IPS DF 19.7 (cell line): ENCODE measurements around the gene ENAM.

Experiments
- DNase-seq: peaks from one replicate; pipeline ENCODE4 v3.0.0-alpha.2; 2013; ENCODE audit warnings: low read depth, low spot score

Gene ENAM, protein sequence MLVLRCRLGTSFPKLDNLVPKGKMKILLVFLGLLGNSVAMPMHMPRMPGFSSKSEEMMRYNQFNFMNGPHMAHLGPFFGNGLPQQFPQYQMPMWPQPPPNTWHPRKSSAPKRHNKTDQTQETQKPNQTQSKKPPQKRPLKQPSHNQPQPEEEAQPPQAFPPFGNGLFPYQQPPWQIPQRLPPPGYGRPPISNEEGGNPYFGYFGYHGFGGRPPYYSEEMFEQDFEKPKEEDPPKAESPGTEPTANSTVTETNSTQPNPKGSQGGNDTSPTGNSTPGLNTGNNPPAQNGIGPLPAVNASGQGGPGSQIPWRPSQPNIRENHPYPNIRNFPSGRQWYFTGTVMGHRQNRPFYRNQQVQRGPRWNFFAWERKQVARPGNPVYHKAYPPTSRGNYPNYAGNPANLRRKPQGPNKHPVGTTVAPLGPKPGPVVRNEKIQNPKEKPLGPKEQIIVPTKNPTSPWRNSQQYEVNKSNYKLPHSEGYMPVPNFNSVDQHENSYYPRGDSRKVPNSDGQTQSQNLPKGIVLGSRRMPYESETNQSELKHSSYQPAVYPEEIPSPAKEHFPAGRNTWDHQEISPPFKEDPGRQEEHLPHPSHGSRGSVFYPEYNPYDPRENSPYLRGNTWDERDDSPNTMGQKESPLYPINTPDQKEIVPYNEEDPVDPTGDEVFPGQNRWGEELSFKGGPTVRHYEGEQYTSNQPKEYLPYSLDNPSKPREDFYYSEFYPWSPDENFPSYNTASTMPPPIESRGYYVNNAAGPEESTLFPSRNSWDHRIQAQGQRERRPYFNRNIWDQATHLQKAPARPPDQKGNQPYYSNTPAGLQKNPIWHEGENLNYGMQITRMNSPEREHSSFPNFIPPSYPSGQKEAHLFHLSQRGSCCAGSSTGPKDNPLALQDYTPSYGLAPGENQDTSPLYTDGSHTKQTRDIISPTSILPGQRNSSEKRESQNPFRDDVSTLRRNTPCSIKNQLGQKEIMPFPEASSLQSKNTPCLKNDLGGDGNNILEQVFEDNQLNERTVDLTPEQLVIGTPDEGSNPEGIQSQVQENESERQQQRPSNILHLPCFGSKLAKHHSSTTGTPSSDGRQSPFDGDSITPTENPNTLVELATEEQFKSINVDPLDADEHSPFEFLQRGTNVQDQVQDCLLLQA

DNA sequence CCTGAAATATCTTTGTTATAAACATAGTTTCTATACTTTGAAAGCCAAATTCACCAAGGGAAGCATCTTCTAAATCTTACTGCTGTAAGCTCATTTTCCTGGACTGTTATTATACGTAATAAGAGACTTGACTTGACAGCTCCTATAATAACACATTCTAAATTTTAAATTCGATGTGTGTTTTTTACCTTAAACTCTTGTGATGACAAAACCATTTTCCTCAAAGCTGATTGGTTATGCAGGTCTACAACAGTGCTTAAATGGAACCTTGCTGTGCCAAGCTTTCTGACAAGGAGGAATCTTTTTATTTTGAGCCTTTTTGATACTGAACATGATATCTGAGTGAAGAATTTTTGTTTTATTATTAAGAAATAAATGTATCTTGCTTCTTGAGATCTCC lies at the start of gene ENAM:
Gene ENAM, plus strand, starts transcription at position 301 of the 400 bp plus-strand sequence. CDS start 757 bp downstream, outside the sequence.
- no peak for DNase-seq

DNA sequence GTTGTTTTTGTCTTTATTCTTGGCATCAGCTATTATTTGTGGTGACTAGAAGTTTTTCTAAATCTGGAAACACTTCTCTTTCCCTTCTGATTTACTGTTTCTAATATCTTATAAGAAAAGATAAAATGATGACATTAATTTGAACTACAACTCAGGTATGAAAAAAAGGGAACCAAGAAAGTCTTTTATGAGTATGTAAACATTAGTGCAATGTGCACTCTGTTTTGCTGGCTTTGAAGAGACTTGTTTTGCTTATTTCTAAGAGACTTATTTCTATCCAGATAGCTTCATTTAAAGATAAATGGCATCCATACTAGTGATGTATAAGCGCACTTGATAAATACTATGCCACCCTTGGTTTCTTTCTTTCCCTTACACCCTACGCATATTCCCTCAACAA lies 46.6 kb upstream of the ENAM start:
- no peak for DNase-seq

DNA sequence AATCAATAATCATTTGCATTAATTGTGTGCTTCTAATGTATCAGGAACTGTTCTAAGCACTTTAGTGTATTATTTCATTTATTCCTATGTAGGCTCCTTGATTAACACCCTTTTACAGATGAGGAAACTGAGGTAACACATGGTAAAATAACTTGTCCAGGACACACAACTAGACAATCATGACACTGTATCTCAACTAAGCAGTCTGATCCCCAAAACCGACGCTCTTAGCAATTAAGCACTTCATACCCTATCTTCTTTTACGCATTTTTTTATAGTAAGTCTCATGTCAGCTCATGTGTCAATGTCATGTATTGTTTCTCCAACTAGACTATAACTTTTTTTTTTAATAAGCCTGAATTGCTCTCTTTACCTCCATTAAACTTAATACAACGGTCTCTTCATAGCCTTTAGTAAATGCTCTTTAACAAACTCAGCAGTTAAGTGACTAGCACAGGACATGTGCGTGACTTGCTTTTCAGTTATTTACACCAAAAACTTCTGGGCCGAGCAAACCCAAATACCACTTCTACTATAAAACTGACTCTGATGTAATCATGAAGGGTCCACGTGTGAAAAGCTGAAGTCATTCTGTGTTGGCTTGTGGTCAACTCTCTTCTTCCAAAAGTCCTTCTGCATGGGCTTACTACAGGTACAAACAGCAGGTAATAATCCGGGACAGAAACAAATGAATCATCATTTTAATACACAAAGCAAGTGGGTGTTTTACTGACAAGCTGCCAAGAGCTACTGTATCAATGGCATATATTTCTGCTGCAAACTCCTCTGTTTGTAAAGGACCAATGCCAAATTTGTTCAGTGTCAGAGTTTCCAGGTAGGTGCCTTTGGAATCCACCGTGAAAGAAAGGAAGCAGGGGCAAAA lies 44.4 kb upstream of the ENAM start:
- DNase-seq: no peak

DNA sequence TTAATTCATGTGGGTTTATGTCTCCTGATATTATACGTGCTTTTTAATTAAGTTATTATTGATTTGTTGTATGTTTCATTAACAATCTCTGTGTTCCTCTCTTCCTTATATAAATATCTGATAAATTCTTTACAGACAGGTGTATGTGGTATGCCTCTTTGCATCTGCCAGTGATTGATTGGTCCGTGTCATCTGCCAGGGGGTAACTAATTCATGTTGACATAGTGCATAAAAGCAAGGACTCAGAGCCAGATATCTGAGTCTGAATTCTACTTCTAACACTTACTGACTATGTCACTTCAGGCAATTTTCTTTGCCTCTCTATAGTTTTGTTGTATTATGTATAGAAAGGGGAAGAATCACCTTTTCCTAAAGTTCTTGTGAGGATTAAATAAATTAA lies 41.7 kb upstream of the ENAM start:
- DNase-seq: no peak

DNA sequence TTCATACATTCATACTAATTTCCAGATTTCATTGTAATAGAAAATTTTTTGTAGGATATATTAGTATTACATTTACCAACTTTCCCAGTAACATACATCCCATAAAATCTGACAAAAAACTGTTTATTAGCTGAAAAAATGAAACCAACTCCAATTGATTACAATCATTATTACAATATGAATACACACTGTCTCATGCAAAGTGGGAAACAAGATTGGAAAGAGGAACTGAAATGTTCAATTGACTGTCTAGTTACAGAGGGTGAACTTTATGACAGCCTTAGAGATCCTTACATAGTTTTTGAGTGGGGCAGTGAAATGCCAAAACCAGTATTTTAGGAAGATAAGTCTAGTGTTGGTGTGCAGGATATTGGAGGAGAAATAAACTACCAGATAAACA lies 38.8 kb upstream of the ENAM start:
- no peak for DNase-seq

DNA sequence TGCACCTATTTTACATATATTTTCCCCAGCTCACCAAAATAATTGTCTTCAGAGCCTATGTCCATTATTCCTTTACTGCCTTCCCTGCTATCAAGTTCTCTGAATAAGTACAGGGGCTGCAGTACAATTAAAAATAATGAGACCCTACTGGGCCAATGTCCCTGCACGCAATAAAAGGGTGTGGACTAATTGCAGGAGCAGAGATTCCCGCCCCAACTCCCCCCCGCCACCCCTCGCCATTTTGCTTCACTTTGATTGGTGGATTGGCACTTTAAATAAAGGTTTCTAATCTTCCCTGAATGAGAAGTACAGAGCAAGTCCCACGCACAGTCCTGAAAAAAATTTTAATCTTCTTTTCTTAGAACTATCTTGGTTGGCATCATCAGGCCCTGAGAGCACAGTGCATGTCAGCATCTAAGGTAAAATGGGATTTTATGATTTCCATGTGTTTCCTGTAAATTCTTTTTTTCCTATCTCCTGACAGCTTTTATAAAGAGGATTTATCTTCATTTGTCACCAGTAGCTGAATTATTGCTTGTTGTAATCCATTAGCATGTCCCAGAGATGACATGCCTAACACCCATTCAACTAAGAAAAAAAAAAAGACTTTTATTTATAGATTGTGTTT lies 36.5 kb upstream of the ENAM start, which contains the start of gene AMBN:
Gene AMBN, plus strand, starts transcription at position 302 of the 628 bp plus-strand sequence. Its CDS starts 103 bp downstream, at position 405.
- DNase-seq: no peak

DNA sequence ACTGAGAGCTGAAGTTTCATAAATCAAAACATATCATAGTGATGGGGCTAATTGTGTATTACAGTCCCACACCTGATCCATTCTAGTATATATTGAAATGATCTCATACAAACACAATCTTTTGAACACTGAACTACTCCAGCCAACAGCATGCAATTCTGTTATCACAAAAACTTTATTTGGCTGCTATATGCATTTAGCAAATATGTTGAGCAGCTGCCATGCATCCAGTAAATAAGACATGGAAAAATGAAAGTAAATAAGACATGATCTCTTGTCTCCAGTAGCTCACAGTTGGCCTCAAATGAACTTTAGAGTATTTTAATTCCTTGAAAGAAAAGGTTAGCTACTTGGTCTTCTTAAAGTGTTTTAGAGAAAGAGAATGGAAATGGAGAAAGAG lies 34.3 kb upstream of the ENAM start:
- no peak for DNase-seq

DNA sequence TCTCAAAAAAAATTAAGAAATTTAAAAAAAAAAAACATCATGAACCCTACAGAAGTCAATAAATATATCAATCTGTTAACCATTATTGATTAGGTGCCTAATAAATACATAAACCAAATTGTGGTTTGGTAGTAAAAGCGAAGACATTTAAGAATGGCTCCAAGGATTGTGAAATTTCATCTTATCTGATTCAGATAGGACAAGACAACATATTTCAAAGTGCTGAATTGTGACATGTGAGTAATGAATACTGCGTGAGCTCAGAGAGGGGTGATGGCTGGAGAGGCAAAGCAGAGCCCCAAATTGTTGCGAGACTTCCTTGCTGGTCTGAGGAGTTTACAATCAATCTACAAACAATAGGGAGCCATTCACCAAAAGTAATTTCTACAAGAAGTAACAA lies 28.2 kb upstream of the ENAM start:
- no peak for DNase-seq

DNA sequence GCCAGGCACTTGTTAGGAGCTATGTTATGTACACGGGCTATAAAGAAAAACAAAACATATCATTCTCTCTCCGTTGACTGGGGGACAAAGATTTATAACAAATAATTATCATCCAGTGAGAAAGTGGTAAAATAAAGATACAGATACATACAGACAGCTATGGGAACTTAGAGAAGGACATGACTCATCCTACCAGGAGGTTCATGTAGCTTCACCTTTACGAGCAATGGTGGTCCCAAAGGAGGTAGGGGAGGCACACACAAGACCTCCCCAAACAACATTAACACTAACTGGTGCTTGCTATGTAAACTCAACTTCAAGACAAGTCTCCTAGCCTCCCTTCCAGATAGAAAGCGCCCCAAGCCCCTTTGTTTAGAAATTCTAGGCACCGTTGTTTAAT lies 27.6 kb upstream of the ENAM start:
- no peak for DNase-seq

DNA sequence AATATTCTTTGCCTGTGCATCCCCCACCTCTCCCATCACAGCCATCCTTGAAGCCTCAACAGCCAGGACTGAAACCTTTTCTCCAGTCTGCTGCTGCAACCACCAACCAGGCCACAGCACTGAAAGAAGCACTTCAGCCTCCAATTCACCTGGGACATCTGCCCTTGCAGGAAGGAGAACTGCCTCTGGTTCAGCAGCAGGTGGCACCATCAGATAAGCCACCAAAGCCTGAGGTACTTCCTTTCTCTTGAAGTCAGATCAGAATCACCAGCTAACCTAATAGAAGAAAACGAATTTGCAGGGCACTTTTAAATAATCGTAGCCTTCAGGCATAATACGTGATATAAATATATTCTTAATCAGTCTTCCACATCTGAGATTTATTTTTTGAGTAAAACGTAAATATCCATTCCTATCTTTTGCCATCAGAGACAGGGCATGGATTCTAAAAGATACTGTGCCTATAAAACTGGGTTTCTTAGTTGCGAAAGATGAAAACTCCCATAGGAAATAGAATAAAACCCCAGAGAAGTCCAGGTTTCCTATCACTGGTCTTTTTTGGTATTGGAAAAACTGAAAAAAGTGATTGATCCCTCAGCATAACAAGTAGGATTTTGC lies 27.0 kb upstream of the ENAM start:
- peak; percentile 71 for DNase-seq

DNA sequence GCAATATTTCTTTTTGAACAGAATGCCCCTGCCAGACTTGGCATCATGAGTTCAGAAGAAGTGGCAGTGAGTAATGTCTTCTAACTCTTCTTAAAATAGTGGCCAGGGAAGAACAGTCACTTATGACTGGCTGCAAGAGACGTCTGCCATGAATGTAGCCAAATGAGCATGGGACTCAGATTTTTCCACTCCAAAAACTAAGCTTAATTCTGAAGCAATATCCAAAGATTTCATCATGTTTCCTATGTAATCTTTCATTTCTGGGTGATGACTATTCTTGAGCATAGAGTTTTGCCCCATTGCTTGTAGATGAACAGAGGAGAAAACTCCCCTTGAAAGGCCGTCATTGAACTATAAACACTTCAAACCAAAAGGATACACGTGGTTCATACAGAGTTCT lies 24.7 kb upstream of the ENAM start:
- DNase-seq: no peak

DNA sequence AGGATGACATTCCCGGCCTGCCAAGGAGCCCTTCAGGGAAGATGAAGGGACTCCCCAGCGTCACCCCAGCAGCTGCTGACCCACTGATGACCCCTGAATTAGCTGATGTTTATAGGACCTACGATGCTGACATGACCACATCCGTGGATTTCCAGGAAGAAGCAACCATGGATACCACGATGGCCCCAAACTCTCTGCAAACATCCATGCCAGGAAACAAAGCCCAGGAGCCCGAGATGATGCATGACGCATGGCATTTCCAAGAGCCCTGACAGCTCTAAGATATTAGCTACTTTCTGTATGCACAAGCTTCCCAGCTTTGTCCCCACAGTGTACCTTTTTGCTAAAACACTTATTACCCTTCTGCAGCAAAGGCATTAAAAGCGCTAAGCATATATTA lies 22.1 kb upstream of the ENAM start:
- DNase-seq: no peak

DNA sequence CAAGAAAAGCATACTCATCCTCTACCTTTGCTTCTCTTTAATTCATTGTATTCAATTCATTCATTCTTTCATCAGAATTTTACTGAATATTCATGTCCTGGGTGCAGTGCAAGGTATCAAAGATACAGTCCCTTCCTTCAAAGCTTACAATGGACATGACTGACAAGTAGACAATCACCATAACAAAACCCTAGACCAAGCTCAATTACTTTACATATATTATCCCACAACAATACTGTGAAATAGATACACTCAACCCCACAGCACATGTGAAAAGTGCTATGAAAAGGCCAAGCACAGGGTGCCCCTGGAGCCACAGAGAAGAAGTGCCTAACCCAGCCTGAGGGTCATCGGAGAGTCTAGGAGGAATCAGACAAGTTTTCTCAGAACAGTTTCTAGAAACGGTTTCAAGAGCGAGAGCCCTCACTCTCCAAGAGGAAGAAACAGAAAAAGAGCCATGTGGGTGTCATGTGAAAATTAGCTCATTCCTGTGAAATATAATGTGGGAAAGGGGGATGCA lies 21.1 kb upstream of the ENAM start:
- no peak for DNase-seq

DNA sequence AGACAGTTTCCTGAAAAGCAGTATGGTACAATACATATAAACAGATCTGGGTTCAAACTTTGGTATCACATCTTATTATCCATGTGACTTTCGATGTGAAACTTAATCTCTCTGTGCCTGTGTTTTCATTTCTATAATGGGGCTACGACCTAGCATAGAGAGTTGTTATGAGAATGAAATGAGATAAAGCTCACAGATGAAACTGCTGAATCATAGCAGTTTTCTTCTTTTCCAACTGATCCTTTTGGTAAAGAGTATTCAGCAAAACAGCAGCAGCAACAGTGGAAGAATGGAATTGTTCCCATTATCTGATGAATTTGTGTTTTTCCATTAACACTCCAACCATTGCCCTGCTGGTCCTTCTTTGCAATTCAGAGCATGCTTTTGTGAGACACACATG lies 20.2 kb upstream of the ENAM start:
- DNase-seq: no peak

DNA sequence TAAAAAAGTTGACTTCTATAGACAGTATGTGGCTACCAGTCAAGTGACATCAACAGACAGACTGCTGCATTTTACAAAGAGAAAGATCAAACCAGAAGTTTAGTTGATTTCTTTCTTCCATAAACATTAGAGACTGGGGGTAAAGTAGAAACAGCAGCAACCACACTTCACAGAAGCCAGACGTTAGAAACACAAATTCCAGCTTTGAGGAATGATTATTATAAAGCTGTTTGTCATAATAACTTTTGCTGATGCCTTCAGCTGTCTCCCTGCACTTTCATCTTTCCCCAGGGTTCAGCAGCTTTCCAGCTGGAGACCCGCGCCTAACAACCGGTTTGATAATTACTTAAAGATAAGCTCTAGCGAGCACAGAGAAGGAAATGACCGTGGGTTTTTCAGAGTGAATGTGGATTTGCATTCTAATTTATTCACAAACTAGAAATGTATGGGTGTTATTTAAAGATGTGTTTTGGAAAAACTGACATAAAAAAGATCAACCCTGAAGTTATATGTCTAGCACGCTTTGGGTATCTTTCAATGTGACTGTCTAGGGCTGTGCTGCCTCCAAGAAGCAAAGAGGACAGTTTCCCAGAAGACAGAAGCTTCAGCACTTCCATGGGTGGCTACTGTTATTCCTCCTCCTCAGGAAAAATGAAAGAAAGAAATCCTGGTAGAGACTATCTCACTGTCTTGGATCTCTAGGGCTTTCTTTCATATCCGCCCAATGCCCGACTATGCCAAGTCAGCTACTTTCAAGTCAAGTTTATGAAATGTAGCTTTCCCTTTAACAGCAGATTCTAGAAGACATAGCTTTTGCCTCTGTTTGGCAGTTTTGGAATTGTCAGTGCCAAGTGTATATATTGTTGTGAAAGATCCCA lies 15.0 kb upstream of the ENAM start:
- no peak for DNase-seq

DNA sequence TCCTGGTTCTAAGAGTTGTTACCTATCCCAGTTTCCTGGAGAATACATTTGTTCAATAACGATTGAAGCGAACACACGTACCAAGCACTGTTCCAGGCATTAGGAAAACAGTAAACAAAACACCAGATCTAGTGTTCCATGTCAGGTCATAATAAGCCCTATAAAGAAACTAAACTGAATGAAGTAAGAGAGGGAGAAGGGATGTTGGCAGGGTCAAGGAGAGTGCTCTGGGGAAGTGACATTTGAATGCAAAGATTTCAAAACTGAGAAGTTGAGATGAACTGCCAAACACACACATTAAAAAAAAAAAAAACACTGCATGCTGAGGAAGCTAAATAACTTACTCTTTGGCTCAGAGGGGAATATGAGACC lies 14.4 kb upstream of the ENAM start:
- no peak for DNase-seq

DNA sequence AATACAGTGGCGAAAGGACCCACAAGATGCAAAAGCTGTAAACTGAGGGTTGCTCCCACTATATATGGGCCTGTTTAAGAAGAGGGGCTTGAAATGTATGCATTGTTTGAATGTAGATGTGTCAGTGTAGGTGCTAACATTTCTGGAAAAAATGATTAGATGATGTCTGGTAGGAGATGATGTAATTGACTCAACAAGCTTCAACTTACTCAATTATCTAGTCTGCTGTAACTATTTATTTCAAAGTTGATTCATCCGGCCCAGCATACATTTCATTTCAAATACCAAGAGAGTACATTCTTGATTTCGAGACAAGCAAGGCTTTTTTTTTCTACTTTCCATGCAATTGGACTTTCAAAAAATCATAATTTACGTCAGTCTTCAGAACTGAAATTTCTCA lies 9.3 kb upstream of the ENAM start:
- no peak for DNase-seq

DNA sequence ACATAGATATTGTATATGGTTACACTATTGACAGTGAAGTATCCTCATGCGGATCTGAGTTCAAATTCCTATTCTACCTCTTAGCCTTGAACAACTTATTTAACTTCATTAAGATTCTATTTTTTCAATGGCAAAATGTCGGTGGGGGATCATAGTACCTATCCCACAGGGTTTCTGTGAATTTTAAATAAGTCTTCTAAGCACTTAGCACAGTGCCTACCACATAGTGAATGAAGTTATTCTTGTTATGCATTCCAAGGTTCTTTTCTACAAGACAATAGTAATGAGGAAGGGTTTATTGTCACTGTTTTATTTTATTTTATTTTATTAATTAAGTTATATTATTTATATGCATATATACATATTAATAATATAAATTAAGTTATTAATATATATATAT lies 8.8 kb upstream of the ENAM start:
- no peak for DNase-seq

DNA sequence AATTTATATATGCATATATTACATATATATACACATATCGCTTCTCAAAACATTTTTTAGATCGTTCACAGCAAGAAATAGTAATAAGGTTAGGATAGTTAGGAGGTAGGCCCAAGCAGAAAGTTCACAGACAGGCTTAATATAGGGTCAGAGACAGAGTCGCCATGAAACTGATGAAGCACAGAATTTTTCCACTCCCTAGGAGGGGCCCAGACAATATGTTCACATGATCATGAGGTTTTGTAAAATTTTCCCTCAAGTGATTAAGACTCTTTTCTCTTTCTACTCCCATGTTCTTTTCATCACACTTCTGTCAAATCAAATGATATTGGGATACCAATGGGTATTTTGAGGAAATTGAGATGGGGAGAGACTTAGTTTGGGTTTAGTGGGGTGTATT lies 5.2 kb upstream of the ENAM start:
- DNase-seq: no peak
